GM21447 (cell line): ENCODE results near the gene SLC25A11.

Source experiments
- ATAC-seq: cut with Tn5 transposase; IDR thresholded peaks from one replicate; pipeline ENCODE4 v1.9.1; 2021; ENCODE audit not compliant: unreplicated experiment

Gene SLC25A11

GRCh38 chr17:4939796-4940554 is at the start of gene SLC25A11, which contains the start of gene RNF167:
SLC25A11 (minus strand) TSS chr17:4940046; CDS start chr17:4939910, 136 bp downstream.
RNF167 (plus strand) TSS chr17:4940268; CDS start chr17:4940910, 642 bp downstream.
- ATAC-seq = peak; percentile 69

DNA sequence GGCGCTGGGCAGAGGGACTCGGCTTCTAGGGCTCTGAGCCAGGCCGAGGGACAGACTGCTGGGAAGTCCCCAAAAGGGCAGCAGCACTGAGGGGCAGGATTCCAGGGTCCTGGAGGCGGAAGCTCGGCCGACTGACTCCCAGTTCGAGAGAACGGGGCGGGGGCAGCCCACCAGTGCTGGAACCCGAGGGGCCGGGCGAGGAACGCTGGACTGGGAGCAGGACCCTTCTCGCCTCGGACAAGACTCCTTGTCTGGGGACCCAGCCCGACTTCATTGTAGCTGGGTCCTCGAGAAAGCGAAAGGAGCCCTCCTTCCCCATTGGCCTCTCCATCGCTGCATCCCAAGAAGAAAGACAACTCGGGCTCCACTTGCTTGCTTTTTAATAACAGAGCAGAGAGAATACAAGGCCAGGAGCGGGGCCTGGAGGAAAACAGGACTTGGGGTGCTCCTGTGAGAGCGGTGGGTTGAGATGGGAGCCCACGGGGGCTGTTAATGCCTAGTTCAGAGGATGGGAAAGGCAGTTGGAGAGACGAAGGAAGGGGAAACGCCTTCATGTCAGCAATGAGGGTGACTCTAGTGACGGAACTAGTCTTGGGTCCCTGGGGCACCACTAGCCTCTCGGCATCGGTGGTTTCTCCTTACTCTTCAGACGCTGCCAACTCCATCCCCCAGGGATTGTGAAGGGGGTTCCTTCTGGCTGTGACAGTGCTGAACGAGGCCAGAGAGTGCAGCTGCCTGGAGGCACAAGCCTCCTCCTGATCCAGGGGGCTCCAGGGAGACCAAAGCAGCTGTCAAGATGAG is 48.1 kb upstream of the SLC25A11 start:
- no peak for ATAC-seq

DNA sequence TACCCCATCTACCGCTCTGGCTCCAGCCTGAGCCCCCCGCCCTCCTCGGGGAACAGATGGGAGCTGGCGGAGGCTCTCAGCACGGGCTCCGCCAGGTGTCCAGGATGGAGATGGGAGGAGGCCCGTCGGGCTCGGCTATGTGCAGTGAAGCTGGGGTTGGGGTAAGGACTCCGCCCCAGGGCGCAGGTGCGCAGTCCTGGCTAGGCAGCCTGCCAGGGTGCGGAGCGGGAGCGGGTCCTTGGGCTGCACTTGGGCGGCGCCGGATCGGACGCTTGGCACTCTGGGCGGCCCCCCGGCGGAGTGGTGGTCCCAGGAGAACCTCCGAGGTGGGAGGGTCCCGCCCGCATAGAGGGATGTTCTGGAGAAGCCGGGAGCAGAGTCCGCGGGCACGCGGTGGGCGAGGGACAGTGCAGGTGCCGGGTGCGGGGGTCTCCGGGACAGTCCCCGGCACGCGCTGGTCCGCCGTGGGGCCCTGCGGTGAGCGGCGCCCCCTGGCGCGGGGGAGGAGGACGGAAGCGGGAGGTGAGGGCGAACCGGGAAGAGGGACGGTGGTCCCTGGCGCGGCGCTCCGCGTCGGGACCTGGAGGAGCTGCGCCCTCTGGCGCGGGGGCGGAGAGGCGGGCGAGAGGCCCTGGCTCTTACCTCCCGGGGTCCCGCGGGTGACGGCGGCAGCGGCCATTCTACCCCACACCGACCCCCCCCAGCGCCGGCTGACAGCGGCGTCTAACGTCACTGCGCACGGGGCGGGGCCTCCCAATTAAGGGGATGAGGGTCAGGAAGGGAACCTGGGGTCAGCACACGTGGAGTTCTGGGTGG is 47.3 kb upstream of the SLC25A11 start, which contains the start of gene CAMTA2:
CAMTA2 (minus strand) TSS at position 725 of the 816 bp plus-strand sequence. CDS start 1,453 bp downstream, outside the sequence.
- ATAC-seq = peak; percentile 66

GRCh38 chr17:4986403-4986802 is 46.6 kb upstream of the SLC25A11 start:
- ATAC-seq = no peak

DNA sequence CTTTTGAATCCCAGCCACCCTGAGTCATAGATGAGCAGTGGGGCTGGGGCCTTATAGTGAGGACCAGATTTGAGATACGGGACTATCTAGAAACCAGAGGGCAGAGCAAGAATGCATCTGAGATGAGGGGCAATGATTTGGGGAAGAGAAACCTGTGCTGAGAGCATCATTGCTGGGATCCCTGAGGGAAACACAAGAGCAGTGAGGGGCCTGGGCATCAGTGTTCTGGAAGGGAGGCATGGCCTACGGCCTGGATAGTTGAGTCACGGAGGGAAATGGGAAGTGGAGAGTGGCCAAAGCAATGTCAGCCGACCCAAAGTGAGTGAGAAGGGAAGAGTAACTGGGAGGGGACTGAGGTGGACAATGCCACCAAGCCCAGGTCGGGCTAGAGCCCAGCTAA is 42.5 kb upstream of the SLC25A11 start:
- ATAC-seq = no peak

GRCh38 chr17:4980644-4981216 is 40.9 kb upstream of the SLC25A11 start:
- ATAC-seq = no peak

GRCh38 chr17:4978726-4979125 is 38.9 kb upstream of the SLC25A11 start:
- ATAC-seq = no peak

- ATAC-seq = no peak
These were observed 34.3 kb upstream of the SLC25A11 start for GRCh38 chr17:4974115-4974670.

DNA sequence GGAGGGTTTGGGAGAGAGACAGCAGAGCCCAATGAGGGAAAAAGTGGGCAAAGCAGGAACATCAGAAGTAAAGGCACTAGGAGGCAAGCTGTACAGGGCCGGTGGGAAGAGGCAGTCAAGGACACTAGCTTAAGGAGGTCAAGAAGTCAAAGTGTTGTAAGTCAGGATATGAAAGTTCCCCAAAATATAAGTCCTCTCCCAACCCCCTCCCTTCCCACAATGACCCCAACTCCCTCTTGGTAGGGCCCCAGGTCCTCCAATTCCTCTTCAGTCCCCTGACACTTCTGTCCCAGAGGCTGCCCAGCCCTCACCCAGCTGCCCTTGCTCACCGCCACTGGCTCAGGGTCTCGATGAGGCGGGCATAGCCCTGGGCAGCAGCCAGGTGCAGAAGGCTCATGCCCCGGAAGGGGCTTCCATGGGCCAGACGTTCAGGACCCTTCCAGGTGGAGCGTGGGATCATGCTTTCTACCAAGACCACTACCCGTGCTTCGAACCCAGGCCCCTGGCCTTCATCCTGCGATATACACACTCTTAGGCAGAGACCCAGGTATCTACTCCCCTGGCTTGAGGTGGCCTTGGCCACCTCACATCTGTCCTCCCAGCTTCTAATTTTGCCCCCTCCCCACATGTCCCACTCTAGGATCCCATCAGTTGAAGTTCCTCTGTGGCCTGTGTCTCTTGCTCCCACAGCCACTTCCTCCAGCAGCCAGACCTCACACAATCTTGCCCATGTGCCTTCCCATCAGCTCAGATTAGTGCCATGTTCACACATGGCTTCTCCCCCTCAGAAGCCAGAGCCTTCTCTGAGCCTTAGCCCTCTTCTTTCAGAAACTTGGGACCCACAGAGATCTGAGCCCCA is 33.6 kb upstream of the SLC25A11 start:
- ATAC-seq = no peak

- ATAC-seq = no peak
These were observed 32.9 kb upstream of the SLC25A11 start for GRCh38 chr17:4972752-4973151.

GRCh38 chr17:4972322-4972721 is 32.5 kb upstream of the SLC25A11 start:
- no peak for ATAC-seq

DNA sequence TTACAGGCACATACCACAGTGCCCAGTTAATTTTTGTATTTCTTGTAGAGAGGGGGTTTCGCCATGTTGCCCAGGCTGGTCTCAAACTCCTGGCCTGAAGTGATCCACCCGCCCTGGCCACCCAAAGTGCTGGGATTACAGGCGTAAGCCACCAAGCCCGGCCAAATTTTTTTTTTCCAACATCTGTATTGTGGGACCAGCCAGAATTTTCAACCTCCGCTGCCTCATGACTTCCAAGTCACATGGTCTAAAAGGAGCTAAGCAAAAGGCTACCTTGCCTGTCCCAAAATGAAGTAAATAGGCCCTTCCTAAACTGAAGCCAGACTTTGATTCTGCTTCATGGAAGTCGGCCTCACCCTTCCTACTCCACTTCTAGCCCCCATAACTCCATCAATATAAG is 32.0 kb upstream of the SLC25A11 start:
- ATAC-seq = no peak

DNA sequence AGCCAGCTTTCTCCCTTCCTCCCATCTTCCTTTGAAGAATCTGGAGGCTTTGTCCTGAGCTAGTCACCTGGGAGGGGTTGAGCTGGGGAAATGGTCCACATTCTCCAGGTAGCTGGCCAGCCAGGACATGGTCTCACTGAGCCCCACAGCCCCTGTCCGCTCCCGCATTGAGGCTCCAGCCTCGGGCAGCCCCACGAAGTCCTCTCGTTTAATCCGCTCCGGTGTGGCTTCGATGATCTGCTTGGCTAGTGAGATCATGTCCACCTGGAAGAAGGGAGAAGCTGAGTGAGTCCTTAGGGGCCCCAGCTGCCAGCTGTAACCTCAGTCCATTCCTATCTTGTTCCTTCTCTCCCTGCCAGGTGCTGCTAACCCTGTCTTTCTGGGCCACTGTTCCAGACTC is 30.4 kb upstream of the SLC25A11 start:
- no peak for ATAC-seq

DNA sequence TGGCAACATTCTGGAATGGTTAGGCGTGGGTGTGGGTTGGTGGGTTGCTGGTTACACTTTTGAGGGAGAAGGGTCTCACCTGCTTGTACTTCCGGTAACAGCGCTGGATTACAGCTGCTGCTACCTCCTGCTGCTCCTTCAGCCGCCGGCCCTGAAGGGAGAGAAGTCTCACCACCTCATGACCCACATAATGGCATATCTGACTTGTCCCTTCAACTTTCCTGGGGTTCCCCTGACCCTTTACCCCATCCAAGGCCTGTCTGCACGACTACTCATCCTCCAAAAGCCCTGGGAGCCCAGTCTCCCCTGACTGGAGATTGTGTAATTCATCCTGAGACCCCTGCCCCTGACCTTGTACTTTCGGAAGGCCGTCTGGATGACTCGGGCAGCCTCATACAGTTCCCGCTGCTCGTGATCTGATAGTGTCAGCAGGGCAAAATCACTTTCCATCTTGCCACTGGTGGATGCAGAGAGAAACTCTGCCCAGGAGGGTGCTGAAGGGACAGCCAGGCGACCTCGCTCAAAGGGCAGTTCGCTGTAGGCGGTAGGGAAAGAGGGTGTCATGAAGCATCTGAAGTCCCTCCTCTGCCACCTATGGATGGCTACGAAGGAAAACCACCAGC is 29.8 kb upstream of the SLC25A11 start:
- ATAC-seq = no peak

- no peak for ATAC-seq
These were observed 29.3 kb upstream of the SLC25A11 start for GRCh38 chr17:4969047-4969550.

GRCh38 chr17:4968486-4969046 is 28.7 kb upstream of the SLC25A11 start:
- ATAC-seq = no peak

GRCh38 chr17:4967539-4968485 is 28.0 kb upstream of the SLC25A11 start, which contains the start of gene SPAG7:
SPAG7 (minus strand) TSS chr17:4967817; CDS start chr17:4967804, 13 bp downstream.
- peak; percentile 56 for ATAC-seq
